Islet of Langerhans (tissue), 1 donor: Measurements from ENCODE around the gene PLCG1.

Source experiments
- FAIRE-seq: peaks from one replicate; lab custom pipeline; 2011; peaks lifted over from hg19 to GRCh38; lab: Jason Lieb, UNC

Gene PLCG1

GRCh38 chr20:41142919-41143318, 5.6 kb downstream of the PLCG1 start:
- no peak for FAIRE-seq

GRCh38 chr20:41143354-41143753, 6.0 kb downstream of the PLCG1 start:
- no peak for FAIRE-seq

- no peak for FAIRE-seq
Measured at GRCh38 chr20:41145317-41145716, 8.0 kb downstream of the PLCG1 start.

GRCh38 chr20:41145821-41146620, 8.7 kb downstream of the PLCG1 start:
- FAIRE-seq: no peak

- no peak for FAIRE-seq
Measured at GRCh38 chr20:41147767-41148191, 10.4 kb downstream of the PLCG1 start.

GRCh38 chr20:41148942-41149341, 11.6 kb downstream of the PLCG1 start:
- FAIRE-seq: no peak

GRCh38 chr20:41150664-41151063, 13.3 kb downstream of the PLCG1 start:
- no peak for FAIRE-seq

GRCh38 chr20:41151134-41151869, 14.0 kb downstream of the PLCG1 start:
- FAIRE-seq: no peak

GRCh38 chr20:41152108-41152757, 14.9 kb downstream of the PLCG1 start:
- FAIRE-seq: no peak

DNA sequence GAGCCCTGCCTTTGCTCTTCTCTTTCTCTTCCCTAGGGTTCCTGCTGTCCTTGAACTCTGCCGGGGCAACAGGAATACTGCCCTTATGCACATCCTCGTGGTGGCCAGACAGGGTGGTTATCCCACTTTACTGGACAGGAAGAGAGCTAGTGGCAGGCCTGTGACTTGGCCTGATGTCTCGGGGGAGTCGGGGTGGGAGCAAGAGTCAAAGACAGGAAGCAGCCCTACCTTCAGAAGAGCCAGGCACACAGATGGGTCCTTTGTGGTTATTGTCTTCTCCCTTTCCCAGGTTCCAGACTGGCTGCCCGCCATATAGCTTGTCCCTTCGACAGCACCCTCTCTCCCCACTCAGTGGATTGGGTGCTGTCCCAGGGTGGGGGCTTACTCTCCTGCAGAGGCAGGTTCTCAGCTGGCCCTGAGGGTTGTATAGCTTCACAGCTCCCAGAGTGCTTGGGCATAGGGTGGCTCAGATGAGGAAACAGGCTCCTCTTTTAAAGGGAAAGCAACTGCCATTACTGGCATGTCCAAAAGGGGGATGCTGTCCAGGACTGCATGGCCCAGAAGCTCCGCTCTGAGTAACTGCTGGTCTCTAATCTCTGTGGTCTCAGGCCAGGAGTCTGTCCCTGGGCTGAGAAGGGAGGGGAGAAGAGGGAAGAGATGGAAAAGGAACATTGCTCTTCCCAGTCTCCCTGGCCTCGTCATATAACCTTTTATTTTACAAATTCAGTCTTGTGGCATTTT, 17.3 kb downstream of the PLCG1 start:
- FAIRE-seq: no peak

DNA sequence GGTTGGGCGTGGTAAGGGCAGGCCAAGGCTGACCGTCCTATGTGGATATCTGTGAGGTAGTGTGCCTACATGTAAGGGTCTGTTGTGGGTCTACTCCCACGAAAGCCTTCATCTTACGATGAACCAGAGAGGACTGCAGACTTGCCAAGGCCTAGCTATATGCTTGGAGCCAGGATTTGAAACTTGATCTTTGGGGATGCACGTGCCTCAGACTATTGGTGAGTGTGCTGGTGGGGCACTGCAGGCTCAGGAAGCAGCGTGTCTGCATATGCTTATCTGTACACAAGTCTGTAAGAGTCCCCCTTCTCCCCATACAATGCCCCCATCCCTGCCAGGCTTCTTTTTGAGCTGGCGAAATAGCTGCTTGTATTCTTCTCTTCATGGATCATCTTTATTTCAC, 17.9 kb downstream of the PLCG1 start:
- no peak for FAIRE-seq

- no peak for FAIRE-seq
Measured at GRCh38 chr20:41158082-41158625, 20.8 kb downstream of the PLCG1 start.

DNA sequence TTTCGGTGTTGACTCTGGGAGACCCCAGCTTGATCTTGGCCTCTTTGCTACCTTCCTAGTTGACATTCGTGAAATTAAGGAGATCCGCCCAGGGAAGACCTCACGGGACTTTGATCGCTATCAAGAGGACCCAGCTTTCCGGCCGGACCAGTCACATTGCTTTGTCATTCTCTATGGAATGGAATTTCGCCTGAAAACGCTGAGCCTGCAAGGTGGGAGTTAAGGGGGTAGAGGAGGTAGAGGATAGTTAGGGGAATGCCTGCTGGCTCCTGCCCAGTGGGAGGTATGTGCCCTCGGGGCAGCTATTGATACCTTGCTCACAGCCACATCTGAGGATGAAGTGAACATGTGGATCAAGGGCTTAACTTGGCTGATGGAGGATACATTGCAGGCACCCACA, 22.2 kb downstream of the PLCG1 start:
- no peak for FAIRE-seq

- FAIRE-seq: no peak
Measured at GRCh38 chr20:41160686-41161085, 23.3 kb downstream of the PLCG1 start.

DNA sequence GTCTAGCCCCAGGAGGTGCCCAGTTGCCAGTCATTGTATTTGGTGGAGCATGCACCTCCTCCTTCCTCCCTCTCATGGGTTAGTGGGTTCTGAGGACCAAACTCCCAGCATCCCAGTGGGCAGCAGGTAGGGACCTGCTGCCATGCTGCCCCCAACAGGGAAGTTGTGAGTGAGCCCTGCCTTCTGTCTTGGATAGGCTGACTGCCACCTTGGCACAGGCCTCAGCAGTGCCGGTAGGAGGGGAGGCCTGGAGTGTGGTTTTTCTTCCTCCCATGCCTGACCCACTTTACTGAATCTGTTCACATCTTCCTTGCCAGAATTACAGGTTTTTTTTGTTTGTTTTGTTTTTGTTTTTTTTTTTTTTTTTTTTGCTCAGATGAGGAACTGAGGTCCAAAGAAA, 24.5 kb downstream of the PLCG1 start:
- FAIRE-seq: no peak

DNA sequence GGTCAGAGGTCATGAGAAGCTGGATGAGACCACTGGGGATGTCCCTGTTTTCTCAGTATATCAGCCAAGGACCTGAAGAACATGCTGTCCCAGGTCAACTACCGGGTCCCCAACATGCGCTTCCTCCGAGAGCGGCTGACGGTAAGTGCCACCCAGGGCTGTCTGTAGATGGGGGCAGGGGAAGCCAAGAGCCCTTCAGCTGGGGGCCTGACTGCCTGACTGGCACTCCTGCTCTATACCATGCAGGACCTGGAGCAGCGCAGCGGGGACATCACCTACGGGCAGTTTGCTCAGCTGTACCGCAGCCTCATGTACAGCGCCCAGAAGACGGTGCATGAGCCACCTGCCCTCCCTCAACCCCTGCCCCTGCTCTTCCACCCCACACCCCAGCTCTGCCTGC, 25.1 kb downstream of the PLCG1 start:
- no peak for FAIRE-seq

DNA sequence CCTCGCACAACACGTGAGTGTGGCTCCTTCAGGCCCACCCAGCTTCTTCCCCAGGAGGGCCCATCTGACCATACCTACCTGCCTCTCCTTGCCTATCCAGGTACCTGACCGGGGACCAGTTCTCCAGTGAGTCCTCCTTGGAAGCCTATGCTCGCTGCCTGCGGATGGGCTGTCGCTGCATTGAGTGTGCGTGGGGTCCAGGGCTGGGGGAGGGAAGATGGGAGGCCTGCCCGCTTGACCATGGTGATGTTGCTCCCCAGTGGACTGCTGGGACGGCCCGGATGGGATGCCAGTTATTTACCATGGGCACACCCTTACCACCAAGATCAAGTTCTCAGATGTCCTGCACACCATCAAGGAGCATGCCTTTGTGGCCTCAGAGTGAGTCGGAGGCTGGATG, 26.5 kb downstream of the PLCG1 start:
- no peak for FAIRE-seq

DNA sequence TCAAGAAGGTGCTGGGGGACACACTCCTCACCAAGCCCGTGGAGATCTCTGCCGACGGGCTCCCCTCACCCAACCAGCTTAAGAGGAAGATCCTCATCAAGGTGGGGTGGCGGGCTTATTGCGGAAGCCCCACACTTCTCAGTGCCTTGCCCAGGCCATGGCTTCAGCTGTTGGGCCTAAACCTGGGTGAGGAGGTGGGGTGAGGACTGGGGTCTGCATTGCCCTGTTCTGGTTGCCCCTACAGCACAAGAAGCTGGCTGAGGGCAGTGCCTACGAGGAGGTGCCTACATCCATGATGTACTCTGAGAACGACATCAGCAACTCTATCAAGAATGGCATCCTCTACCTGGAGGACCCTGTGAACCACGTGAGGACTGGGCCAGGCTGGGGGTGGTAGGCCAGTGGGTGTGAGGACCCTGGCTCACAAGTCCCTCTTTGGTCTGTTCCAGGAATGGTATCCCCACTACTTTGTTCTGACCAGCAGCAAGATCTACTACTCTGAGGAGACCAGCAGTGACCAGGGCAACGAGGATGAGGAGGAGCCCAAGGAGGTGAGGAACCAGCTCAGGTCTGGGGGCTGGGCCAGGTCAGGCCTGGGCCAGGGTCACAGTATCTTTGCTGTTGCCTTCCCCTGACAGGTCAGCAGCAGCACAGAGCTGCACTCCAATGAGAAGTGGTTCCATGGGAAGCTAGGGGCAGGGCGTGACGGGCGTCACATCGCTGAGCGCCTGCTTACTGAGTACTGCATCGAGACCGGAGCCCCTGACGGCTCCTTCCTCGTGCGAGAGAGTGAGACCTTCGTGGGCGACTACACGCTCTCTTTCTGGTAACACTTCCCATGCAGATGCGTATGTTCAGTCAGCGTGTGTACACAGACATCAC, 27.9 kb downstream of the PLCG1 start:
- FAIRE-seq: no peak

DNA sequence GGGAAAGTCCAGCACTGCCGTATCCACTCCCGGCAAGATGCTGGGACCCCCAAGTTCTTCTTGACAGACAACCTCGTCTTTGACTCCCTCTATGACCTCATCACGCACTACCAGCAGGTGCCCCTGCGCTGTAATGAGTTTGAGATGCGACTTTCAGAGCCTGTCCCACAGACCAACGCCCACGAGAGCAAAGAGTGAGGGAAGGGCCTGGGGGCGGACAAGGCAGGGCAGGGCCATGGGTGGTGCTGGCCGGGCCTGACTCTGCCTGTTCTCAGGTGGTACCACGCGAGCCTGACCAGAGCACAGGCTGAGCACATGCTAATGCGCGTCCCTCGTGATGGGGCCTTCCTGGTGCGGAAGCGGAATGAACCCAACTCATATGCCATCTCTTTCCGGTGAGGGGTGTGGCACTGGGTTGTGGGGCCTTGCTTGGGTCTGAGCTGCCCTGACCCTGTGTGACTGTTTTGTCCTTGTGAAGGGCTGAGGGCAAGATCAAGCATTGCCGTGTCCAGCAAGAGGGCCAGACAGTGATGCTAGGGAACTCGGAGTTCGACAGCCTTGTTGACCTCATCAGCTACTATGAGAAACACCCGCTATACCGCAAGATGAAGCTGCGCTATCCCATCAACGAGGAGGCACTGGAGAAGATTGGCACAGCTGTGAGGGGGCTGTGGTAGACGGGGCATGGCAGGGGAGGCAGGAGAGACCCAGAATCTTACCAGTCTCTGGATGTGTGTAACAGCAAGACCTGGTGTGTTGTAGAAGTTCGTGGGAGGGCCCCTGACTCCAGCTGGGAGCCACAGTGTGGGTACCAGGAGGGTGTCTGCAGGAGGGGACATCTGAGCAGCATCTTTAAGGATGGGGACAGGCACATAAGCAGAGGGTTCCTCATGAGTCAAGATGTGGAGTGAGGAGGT, 29.1 kb downstream of the PLCG1 start:
- no peak for FAIRE-seq

DNA sequence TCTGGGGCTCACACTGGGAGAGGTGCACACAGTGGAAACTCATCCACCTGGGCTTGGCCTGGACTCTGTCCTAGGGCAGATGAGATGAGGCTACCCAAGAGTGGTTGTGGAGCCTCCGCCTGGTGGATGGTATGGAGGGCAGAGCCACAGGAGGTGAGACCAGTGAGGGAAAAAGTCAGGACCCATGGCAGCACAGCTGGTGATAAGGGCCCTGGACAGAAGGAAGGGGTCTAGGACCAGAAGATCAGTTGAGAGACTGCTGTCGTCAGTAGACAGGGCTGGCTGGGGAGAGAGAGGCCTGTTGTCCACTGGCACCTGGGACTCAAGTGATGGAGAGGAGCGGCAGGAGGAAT, 29.8 kb downstream of the PLCG1 start:
- no peak for FAIRE-seq
